ENCODE results near the gene METAP1.
"Not testable (repeated sequence)": the region's sequence is repeated elsewhere in the genome, so short reads cannot be mapped to it uniquely, and the experiment has no call there.

Gene METAP1

DNA sequence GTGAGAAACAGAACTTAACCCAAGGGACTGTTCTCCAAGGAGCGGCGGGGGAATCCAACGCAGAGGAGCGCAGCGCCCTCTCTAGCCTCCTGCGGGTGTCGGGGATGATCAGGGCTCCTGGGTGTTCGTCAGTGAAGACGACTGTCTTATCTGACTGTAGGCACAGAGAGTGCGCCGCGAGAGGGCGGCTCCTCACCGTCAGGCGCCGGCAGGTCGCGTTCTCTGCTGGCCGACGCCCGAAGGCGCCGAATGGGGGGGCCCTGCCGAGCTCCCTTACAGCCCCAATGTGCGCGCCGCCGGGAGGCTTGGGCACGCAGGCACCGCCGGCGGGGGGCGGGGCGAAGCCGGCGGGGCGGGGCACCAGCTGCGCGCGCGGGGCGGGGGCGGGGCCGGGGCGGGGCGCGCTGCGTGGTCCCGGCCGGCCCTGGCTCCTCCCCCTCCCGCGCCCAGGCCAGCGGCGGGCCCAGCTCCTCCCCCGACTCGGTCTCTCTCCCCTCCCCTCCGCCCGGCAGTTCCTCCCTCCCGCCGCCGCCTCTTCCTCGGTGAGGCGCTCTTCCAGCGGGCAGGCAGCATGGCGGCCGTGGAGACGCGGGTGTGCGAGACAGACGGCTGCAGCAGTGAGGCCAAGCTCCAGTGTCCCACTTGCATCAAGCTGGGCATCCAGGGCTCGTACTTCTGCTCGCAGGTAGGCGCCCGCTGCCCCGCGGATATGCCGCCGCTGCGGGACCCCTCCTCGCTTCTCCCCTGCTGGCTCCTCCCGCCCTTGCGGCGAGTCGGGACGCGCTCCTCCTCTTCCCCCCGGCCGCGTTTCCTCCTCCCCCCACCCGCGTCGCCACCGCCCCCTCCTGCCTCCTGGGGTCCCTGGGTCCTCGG lies at the start of gene METAP1:
METAP1 (plus strand) TSS at position 539 of the 873 bp plus-strand sequence; CDS start at position 572, 33 bp downstream.
- peak; percentile 91 to 95 for DNase-seq (ENCODE audit: low read depth in 2 of 2)

DNA sequence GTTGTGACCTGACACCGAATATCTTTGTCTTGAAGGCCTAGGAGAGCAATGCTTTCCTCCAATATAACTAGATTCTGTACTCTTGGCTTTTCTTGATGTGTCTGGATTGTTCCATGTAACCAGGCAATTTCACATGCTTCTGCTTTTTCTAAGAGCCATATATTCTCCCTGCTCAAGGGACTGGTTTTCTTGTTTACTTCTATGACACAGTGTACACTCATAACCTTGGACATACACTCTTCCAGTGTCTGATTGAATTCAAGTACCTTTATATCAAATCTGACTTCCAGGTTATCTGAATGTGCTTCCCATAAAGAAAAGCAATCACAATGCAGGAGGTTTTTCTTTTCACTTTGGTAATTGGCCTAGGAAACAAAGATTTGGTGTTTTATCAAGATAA lies 49.2 kb upstream of the METAP1 start:
- no peak for DNase-seq (ENCODE audit: low read depth in 2 of 2)

DNA sequence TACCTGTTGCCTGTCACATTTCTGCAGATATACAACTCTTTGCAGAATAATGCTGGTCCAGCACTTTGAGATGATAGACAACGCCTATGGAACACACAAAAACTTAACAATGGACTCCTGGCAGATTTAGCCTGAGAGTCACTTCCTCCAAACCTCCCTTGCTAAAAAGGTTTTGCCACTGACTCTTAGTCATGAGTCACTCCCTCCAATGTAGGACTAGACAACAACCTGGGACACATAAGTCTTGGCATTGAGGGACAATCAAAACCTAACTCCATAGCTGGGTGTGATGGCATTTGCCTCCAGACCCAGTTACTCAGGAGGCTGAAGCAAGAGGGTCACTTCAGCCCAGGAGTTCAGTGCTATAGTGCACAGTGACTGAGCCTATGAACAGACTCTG lies 44.6 kb upstream of the METAP1 start:
- DNase-seq (ENCODE audit: low read depth in 2 of 2): no peak

DNA sequence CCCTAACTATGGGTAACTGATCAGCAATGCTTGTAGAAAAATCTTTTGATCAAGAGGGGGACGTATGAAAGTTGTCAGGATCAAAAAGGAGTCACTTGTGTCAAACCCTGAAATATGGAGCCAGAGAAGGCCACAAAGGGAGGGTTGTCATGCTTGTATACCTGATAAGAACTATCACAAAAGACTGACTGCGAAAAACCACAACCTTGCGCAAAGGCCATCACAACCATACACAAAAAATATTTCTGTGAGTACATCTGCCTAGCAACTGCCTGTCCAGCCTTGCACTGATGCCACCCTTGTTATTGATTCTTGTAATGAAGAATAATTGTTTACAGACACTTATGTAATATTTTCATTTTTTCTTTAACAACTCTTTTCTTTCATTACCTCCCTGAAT lies 43.8 kb upstream of the METAP1 start:
- DNase-seq (ENCODE audit: low read depth in 2 of 2): no peak

DNA sequence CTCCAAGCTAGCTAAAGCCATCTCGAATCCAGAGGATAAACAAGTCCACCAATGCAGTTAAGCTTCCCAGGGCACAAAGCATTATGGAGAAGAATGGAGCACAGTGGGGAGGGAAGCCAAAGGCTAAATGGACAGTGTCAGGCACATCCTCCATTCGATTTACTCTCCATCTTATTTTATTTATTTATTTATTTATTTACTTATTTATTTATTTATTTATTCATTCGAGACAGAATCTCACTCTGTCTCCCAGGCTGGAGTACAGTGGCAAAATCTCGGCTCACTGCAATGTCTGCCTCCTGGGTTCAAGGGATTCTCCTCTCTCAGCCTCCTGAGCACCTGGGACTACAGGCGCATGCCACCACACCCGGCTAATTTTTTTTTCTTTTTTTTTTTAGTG lies 40.3 kb upstream of the METAP1 start:
- no peak for DNase-seq (ENCODE audit: low read depth in 2 of 2)

DNA sequence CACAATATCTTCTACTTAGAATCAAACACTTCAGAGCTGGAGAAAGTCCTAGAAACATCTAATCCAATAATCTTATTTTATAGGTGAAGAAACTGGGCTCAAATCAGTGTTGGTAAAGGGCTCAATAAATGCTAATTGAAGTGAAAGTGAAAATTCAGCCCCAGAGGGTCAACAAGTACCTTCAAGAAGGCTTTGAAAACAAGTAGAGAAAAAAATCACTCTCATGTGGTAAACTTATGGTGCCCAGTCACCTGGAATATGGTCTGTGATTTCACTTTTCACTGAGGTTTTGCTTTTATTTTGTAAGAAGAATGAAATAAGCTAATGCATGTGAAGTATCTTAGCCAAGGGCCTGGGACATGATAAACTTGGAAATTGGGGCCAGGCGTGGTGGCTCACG lies 37.5 kb upstream of the METAP1 start:
- DNase-seq (ENCODE audit: low read depth in 2 of 2): no peak

DNA sequence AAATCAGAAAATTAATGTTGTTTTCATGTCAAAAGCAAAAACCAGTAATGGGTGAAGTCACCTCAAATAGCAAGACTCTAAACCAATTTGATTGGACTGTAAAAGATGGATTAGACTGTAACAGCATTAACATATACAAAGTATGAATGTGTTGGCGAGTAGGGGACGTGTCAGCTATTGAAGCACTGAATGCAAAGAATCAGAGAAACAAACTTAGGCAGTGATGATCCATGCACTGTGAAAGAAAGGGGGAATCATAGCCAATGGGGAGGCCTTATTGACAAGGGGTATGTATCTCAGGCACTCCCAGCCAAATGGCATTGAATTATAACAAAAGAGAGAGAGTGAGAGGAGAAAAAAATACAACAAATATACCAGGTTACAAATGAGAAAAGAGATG lies 36.1 kb upstream of the METAP1 start:
- DNase-seq (ENCODE audit: low read depth in 2 of 2): no peak

DNA sequence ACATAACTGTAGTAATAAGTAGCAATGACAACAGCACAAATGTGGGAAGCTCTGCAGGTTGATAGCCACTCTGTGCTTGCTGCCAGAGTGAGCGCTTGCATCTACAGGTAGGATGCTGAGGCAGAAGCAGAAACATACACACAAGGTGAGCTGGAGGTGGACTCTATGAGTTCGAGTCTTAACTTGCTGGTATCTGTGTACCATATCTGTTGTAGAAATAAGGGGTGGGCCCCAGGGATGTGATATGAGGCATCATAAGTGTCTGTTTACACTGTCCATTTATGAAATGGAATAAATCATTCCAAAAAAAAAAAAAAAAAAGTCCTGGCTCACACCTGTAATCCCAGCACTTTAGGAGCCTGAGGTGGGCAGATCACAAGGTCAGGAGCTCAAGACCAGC lies 33.8 kb upstream of the METAP1 start:
- no peak for DNase-seq (ENCODE audit: low read depth in 2 of 2)

DNA sequence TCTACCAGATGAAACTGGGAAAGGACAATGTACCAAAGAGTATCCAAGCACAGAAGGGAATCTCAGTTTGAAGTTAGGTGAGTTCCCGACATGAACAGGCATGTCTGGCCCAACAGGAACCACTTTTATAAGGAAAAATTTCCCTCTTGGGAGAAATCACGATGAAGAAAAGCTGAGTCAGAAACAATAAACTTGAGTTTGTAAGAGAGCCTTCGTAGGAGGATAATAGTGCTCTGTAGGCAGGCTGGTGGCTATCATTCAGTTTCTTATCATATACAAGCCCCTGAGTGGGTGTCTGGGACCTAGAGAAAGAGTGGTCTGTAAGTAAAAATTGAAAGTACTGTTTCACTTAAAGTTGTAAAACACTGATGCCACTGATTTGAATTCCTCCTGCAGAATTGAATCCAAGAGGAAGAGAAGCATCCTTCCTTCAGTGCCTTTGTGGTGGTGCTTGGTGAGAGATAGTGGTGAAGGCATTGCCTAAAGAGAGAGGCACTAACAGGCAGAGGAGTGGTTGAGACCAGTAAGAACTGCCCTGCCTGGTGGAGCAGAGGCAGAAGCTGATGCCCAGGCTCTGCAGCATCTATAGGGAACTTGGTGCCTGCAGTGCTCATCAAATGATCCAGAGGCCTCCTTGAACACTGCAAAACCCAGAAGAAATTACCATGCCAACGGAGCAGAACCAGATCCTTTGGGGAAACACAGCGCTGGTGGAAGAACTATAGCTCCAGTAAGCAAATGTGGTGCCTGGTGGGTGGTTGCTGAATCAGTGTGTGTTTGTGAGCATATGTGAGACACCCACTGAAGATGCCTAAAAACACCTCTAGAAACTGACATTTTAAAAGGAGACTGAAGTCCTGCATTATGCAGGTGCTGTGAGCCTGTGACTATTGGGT lies 31.7 kb upstream of the METAP1 start:
- no peak for DNase-seq (ENCODE audit: low read depth in 2 of 2)

DNA sequence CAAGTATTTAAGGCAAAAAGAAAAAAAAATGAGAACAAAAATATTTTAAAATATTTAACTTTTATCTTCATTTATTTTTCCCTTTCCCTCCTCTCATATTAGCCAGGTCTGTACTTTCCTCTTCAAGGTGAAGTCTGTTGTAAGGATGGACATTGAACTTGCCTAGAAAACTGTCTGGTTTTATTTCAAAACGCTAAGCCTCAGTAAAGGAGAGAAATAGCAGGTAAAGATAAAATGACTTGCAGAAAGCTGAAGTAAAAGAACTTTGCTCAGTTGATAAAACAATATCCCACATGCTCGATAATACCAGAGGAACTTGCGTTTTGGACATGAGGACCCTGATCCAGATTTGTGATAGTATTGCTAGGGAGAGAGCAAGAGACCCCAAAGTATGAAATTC lies 28.6 kb upstream of the METAP1 start:
- DNase-seq (ENCODE audit: low read depth in 2 of 2): no peak

DNA sequence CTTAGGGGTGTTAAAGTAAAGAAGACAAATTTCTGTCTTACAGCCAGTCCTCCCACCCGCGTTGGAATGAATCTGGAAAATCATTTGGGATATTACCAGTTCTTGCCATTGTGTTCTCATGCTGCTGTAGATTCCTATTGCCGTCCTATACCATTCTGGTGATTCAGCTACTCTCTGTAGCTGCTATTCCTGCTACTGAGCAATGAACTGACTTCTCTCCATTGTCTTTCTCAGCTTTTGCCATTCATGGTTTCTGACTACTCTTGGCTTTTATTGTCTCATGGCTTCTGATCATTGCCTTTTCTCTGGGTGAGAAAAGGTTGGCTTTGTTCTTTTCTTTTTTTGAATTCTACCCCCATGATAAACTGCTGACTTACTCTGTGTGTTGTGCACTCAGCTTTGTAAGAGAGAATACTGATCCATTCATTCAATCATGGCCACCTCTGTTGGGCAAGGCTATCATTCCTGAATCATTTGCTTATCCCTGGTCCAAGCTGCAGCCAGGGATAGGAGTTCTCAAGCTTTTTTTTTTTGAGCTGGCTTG lies 27.7 kb upstream of the METAP1 start:
- no peak for DNase-seq (ENCODE audit: low read depth in 2 of 2)

DNA sequence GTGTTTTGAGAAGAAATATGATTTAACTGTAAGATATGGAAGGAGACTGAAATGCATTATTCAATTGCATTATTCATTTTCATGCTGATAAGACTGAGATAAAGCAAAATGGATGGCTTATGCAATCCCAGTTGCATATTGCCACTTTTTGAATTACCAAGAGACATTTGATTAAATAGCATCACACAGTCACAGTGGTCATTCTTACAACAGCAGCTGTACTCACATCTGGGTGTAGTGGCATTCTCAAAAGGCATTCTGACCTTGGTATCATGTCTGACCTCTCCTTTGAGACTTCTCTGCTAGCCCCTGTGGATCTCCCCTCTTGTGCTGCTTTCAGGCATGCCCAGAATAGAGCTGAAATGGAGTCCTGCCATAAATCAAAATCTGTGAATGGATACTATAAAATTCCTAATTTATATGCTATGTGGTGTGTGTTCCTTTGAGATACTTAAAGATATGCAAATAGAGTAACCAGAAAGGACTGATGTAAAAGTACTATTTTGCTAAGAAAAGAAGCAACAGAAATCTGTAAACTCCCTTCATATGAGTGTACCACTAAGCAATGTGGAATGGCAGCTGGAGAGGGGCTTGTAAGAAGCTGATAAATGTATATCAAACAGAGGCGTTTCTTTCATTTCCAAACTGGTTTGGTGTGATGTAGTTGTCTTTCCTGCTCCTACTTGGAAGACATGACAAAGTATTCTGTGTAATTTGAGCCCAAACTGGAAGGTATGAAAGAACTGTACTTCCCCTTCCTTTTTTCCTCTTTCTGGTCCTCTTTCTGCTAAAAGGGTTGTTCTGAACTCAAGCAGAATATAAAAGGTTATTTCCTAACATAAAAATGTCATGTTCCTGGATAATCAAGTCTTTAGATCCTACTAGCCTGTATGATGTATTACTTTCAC lies 25.4 kb upstream of the METAP1 start:
- DNase-seq (ENCODE audit: low read depth in 2 of 2): no peak

DNA sequence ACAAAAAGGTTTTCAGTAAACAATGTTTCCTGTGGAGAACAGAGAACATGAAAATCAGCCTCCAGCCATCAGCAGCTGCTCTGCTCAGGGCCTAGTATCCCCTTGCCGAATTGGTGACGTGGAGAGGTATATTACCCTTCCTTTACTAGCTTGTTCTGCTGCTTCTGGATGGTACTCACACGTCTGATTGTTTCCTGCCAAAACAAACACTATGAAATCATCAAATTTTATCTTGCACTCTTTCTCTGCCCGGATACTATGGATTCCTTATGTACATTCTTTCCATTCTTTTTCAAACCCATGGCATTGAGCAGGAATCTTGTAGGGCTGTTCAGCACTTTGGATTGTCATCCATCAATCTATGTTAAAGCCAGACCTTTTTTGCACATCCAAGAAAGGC lies 18.8 kb upstream of the METAP1 start:
- DNase-seq (ENCODE audit: low read depth in 2 of 2): no peak

DNA sequence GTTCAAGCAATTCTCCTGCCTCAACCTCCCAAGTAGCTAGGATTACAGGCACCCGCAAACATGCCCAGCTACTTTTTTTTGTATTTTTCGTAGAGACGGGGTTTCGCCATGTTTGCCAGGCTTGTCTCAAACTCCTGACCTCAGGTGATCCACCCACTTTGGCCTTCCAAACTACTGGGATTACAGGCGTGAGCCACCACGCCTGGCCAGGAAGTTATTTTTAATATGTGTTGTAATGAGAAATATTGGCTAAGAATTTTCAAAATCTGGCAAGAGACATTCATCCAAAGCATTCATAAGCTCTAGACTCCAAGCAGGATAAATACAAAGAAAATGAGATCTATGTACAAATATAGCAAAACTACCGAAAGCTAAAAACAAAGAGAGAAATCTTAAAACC lies 18.0 kb upstream of the METAP1 start:
- no peak for DNase-seq (ENCODE audit: low read depth in 2 of 2)

DNA sequence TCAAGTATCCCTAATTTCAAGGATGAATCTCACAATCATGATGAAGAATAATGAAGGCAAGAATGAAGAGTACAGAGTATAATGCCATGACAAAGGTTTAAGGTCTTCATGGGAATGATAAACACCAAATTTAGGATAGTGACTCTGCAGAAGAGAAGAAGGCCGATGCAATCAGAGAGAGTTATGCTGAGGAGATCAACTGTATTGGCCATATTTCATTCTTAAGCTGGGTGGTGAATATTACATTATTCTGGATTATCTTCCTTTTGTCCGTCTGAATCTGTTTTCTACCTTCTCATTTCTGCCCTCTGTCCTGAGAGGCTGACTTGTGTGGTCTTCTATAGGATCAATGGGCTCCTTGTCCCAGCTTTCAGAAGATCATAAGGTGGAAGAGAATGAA lies 7.8 kb upstream of the METAP1 start:
- no peak for DNase-seq (ENCODE audit: low read depth in 2 of 2)

DNA sequence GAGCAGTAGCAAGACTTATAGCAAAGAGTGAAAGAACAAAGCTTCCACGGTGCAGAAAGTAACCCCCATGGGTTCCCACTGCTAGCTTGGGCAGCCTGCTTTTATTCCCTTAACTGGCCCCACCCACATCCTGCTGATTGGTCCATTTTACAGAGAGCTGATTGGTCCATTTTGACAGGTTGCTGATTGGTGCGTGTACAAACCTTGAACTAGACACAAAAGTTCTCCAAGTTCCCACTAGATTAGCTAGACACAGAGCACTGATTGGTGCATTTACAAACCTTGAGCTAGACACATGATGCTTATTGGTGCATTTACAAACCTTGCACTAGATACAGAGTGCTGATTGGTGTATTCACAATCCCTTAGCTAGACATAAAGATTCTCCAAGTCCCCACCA lies 2.7 kb upstream of the METAP1 start:
- not testable (repeated sequence) for DNase-seq (ENCODE audit: low read depth in 2 of 2)

DNA sequence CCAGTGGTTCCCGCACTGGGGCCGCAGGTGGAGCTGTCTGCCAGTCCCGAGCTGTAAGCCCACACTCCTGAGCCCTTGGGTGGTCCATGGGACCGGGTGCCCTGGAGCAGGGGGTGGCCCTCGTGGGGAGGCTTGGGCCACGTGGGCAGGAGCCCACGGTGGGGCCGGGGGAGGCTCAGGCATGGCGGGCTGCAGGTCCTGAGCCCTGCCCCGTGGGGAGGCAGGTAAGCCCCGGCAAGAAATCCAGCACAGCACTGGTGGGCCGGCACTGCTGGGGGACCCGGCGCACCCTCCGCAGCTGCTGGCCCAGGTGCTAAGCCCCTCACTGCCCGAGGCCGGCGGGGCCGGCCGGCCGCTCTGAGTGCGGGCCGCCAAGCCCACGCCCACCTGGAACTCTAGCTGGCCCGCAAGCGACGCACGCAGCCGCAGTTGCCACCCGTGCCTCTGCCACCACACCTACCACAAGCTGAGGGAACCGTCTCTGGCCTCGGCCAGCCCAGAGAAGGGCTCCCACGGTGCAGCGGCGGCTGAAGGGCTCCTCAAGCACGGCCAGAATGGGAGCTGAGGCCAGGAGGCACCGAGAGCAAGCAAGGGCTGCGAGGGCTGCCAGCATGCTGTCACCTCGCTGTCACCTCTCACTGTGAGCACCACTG lies 2.0 kb upstream of the METAP1 start:
- no peak for DNase-seq (ENCODE audit: low read depth in 2 of 2)

DNA sequence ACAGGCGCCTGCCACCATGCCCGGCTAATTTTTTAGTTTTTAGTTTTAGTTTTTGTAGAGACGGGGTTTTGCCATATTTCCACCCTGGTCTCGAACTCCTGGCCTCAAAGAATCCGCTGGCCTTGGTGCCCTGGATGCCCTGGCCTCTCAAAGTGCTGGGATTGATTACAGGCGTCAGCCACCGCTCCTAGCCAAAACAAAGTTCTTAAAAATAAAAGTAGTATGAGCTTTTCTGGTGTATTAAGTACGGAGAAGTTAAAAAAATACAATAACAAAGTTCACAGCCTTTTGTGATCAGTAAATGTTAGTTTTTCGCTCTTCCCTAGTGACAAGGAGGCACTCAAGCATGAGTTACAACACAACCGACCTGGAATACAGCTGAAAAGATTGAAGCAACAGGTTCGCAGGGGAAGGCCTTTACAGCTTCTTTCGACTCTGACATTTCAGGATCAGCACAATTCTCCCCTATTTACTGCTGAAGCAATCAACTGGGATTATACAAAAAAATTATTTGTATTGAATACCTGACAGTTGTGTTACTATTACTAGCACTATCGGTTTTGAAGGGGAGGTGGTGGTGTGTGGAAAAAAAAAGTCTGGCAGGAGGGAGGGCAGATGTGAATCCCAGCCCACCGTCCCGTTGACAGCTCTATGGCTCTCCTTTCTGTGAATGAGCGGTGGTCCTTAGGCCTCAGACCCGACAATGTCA lies 893 bp upstream of the METAP1 start:
- no peak for DNase-seq (ENCODE audit: low read depth in 2 of 2)

DNA sequence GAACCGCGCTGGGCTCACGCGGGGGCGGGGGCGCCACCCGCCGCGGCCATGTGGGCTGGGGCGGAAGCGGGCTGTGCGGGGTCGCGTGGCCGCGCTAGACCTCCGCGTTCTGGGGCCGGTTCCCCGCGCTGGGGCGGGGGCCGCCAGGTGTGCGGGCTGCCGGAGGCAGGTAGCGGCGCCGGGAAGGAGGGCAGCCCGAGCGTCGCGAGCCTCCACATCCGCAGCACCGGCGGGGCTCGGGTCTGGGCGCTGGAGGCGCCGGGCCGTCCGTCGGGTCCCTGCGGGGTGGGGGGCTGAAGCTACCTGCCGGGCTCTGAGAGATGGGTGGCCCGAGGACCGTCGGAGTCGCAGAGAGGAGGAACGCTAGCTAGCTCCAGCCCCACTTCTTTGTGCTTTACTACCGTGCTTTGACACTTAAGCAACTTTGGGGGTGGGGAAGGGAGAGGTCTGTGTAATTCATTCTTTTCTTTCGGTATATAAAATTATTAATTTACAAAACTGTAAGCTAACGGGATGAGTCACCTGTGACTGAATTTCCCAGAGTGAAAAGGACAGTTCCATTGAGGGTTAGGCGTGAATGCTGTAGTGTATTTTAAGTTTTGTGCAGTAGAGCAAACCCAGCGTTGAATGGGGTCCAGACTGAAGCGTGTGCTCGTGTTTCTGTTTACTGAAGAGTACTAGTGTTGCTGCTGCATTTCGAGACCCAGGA lies 689 bp downstream of the METAP1 start:
- no peak for DNase-seq (ENCODE audit: low read depth in 2 of 2)

DNA sequence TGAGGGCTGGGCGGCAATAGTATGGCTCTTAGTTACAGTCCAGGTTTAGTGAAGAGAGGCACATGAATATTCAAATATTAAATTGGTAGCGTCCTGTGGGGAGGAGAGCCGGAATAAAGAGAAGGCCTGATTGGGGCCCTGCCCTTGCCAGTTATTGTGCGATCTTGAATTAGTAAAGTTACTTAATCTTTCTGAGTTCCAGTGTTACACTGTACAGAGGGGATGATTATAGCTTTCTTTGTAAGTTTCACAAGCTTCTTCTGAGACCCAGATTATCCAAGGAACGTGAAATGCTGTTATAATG lies 1.2 kb downstream of the METAP1 start:
- DNase-seq (ENCODE audit: low read depth in 2 of 2): no peak
